Psoas muscle (tissue), 8 donors: ENCODE measurements around the gene PAXX. TPM values are rescaled to one million over a fixed set of nuclear protein-coding genes. Genes with fewer than 3 reads are reported as not detected.

ENCODE experiments used
- ATAC-seq, 4 donors: fragments of 200-7000 bp; cut with Tn5 transposase; one replicate each; pipeline ENCODE4 v1.9.1; 2020; ENCODE audit warnings: moderate library complexity in 3 of 4, mild to moderate bottlenecking in 2 of 4
- DNase-seq, 2 donors: peaks; one replicate each; pipeline ENCODE4 v3.0.0-alpha.2; 2020
- H3K27ac ChIP-seq: fragments of 200-600 bp; one replicate; pipeline ENCODE4 v1.8.0; 2022
- H3K27me3 ChIP-seq, 3 donors: fragments of 200-600 bp in 1 of 3; one replicate each; pipeline versions ENCODE4 v1.6.1 to v1.8.0; 2013 to 2022; ENCODE audit warnings: low read length in 2 of 3, mild to moderate bottlenecking in 2 of 3, moderate library complexity in 1 of 3; ENCODE audit not compliant: insufficient read depth in 3 of 3
- H3K36me3 ChIP-seq, 2 donors: fragments of 200-600 bp in 1 of 2; one replicate each; pipeline versions ENCODE4 v1.6.1 to v1.8.0; 2013 to 2022; ENCODE audit warnings: low read depth in 1 of 2, mild to moderate bottlenecking in 1 of 2, moderate library complexity in 1 of 2; ENCODE audit not compliant: insufficient read depth in 1 of 2
- H3K4me1 ChIP-seq: fragments of 200-600 bp; one replicate; pipeline ENCODE4 v1.8.0; 2022
- H3K4me3 ChIP-seq: fragments of 200-600 bp; one replicate; pipeline ENCODE4 v1.8.0; 2022; ENCODE audit warnings: mild to moderate bottlenecking
- H3K9me3 ChIP-seq: fragments of 200-600 bp; one replicate; pipeline ENCODE4 v1.8.0; 2022
- CTCF ChIP-seq: fragments of 200-600 bp; IDR thresholded peaks from one replicate; pipeline ENCODE4 v1.8.0; 2022; ENCODE audit warnings: antibody characterized with exemption
- WGBS, 3 donors: extraction: QIAGEN DNeasy Blood & Tissue Kit; methylation state at CpG; one replicate each; pipeline versions ENCODE4 v1.1.6 to v1.1.7; 2013; 5-methylcytosine and 5-hydroxymethylcytosine counted together
- intact Hi-C, 2 donors: fragments of 100-400 bp; cut with DNase I; formaldehyde crosslinking; loops; one replicate each; pipeline versions ENCODE4 v1.11.0 to v1.14.2; 2022
- polyA plus RNA-seq, 3 donors: library from polyadenylated mRNA; stranded (reverse); fragments of 200-250 nt; gene quantifications; one replicate each; pipeline ENCODE4 v1.2.3, GENCODE V29; 2013
- total RNA-seq, 4 donors: library from RNA; stranded (reverse); fragmentation: NEBNext Ultra II Directional in 2 of 4; extraction: Animal tissue kit (Norgen Biotek cat#: 25700) in 2 of 4; gene quantifications; one replicate each; pipeline versions ENCODE4 v1.2.1 to v1.2.4, GENCODE V29; 2021 to 2023
- donor health status: healthy with polysubstance abuse.
- donor health status: DM: no; HTN: no; CAD: no; lungs with moderate emphysema.
- donor health status: Bipolar disorder and iron deficiency.
- donor health status: healthy.
- donor health status: DM: yes; HTN: yes; CAD: no.
- donor health status: DM: no; HTN: no; CAD: no.
- donor health status: DM: no; HTN: no; CAD: no.
- donor health status: DM: yes; HTN: yes; CAD: no.

Gene PAXX
- total and polyA plus RNA-seq, 7 donors, result 9.4 to 39.2 (median 15.6) TPM

- Histone ChIP-seq H3K4me3 (no peak overlapping the region), H3K4me1 (no peaks in the 10 kb centered on the region), H3K9me3 (no peaks in the 10 kb centered on the region), H3K27ac (no peak overlapping the region), H3K36me3 (peaks cover 0 to 65% of the 10 kb centered on the region in 2 donors), H3K27me3 (no peaks in the 10 kb centered on the region)
- WGBS, 3 donors, result 90 to 93% (median 92%) methylated on average over 29 to 39 of the region's 39 CpGs
- intact Hi-C loops, result no loop called here
- DNase-seq (no peak), ATAC-seq (no peak)
- no peak for TF ChIP-seq CTCF
Measured at GRCh38 chr9:137011907-137012675, 19.9 kb downstream of the PAXX start.

- H3K27me3 ChIP-seq, result no peaks in the 10 kb centered on the region
- DNase-seq, result no peak
- 82 to 88% (median 83%) methylated on average over 61 to 67 of the region's 67 CpGs for WGBS, 3 donors
- no peaks in the 10 kb centered on the region for H3K4me1 ChIP-seq
- no peak for ATAC-seq
- intact Hi-C loops, result no loop called here
- no peak for TF ChIP-seq CTCF
- H3K9me3 ChIP-seq, result no peaks in the 10 kb centered on the region
- no peak overlapping the region for H3K4me3 ChIP-seq
- H3K36me3 ChIP-seq, result peaks cover 0 to 74% of the 10 kb centered on the region in 2 donors
- no peak overlapping the region for H3K27ac ChIP-seq
Measured at GRCh38 chr9:137012694-137013570, 20.7 kb downstream of the PAXX start.

- DNase-seq (no peak), ATAC-seq (no peak)
- Histone ChIP-seq H3K27me3 (no peaks in the 10 kb centered on the region), H3K4me1 (no peaks in the 10 kb centered on the region), H3K36me3 (peaks cover 0 to 74% of the 10 kb centered on the region in 2 donors), H3K4me3 (no peak overlapping the region), H3K27ac (no peak overlapping the region), H3K9me3 (no peaks in the 10 kb centered on the region)
- 97 to 98% (median 98%) methylated on average over 10 to 20 of the region's 20 CpGs for WGBS, 3 donors
- intact Hi-C loops, result no loop called here
- no peak for TF ChIP-seq CTCF
Measured at GRCh38 chr9:137013571-137013940, 21.3 kb downstream of the PAXX start.

GRCh38 chr9:137014166-137014565 lies 21.9 kb downstream of the PAXX start:
- DNase-seq, result no peak
- no peaks in the 10 kb centered on the region for H3K4me1 ChIP-seq
- no peak overlapping the region for H3K27ac ChIP-seq
- no peak overlapping the region for H3K4me3 ChIP-seq
- intact Hi-C loops, result no loop called here
- H3K27me3 ChIP-seq, result no peaks in the 10 kb centered on the region
- H3K36me3 ChIP-seq, result peaks cover 0 to 79% of the 10 kb centered on the region in 2 donors
- no peak for TF ChIP-seq CTCF
- 91 to 94% (median 91%) methylated on average over 18 to 23 of the region's 23 CpGs for WGBS, 3 donors
- no peaks in the 10 kb centered on the region for H3K9me3 ChIP-seq
- no peak for ATAC-seq
